Mesendoderm (in vitro differentiated cells): ENCODE measurements around the gene GRIFIN.

Source experiments
- DNase-seq: peaks from one replicate; pipeline ENCODE4 v3.0.0; 2013
- H2AK5ac ChIP-seq: 2 replicates; pipeline ENCODE4 v1.6.1; 2013; ENCODE audit warnings: low read length, inconsistent platforms
- H2BK120ac ChIP-seq: 2 replicates; pipeline ENCODE4 v1.6.1; 2013; ENCODE audit warnings: low read depth, mild to moderate bottlenecking, low read length, moderate library complexity, mixed read lengths
- H2BK15ac ChIP-seq: replicated peaks from 2 replicates; pipeline ENCODE4 v1.6.1; 2013; ENCODE audit warnings: low read depth, mild to moderate bottlenecking, moderate library complexity
- H2BK5ac ChIP-seq: 2 replicates; pipeline ENCODE4 v1.6.1; 2013; ENCODE audit warnings: low read length, inconsistent platforms
- H3K18ac ChIP-seq: 2 replicates; pipeline ENCODE4 v1.6.1; 2013; ENCODE audit warnings: mild to moderate bottlenecking, low read length, mixed read lengths
- H3K23ac ChIP-seq: one replicate; pipeline ENCODE4 v1.6.1; 2013; ENCODE audit warnings: low read length
- H3K27ac ChIP-seq: 2 replicates; pipeline ENCODE4 v1.5.1; 2013; ENCODE audit warnings: low read depth, mild to moderate bottlenecking, inconsistent platforms, low read length, moderate library complexity
- H3K27me3 ChIP-seq: 2 replicates; pipeline ENCODE4 v1.6.1; 2013; ENCODE audit warnings: low read length, control low read depth, mild to moderate bottlenecking, inconsistent platforms; ENCODE audit not compliant: insufficient read depth, poor library complexity
- H3K36me3 ChIP-seq: 2 replicates; pipeline ENCODE4 v1.6.1; 2013; ENCODE audit warnings: low read length, inconsistent platforms; ENCODE audit not compliant: control insufficient read depth, insufficient read depth
- H3K4ac ChIP-seq: one replicate; pipeline ENCODE4 v1.6.1; 2013; ENCODE audit warnings: low read depth, mild to moderate bottlenecking, low read length, moderate library complexity
- H3K4me1 ChIP-seq: 2 replicates; pipeline ENCODE4 v1.6.1; 2013; ENCODE audit warnings: low read depth, low read length, inconsistent platforms; ENCODE audit not compliant: control insufficient read depth
- H3K4me2 ChIP-seq: 2 replicates; pipeline ENCODE4 v1.6.1; 2013; ENCODE audit warnings: low read length
- H3K4me3 ChIP-seq: 2 replicates; pipeline ENCODE4 v1.5.1; 2013; ENCODE audit warnings: mild to moderate bottlenecking, low read length
- H3K56ac ChIP-seq: one replicate; pipeline ENCODE4 v1.6.1; 2013; ENCODE audit warnings: low read length
- H3K79me1 ChIP-seq: 2 replicates; pipeline ENCODE4 v1.6.1; 2013; ENCODE audit warnings: low read length, inconsistent platforms
- H3K79me2 ChIP-seq: 2 replicates; pipeline ENCODE4 v1.6.1; 2013; ENCODE audit warnings: mild to moderate bottlenecking, low read length; ENCODE audit not compliant: control insufficient read depth, insufficient read depth
- H3K9ac ChIP-seq: 2 replicates; pipeline ENCODE4 v1.6.1; 2013; ENCODE audit warnings: low read length, inconsistent platforms
- H4K5ac ChIP-seq: one replicate; pipeline ENCODE4 v1.6.1; 2013; ENCODE audit warnings: low read length
- H4K8ac ChIP-seq: one replicate; pipeline ENCODE4 v1.6.1; 2013; ENCODE audit warnings: low read depth, mild to moderate bottlenecking, control low read depth, low read length, moderate library complexity
- WGBS: extraction: QIAGEN DNeasy Blood & Tissue Kit; methylation state at CpG from one replicate; pipeline ENCODE4 v1.1.7; 2013; ENCODE audit warnings: low lambda C conversion rate, missing lambda C conversion rate; ENCODE audit not compliant: insufficient coverage; ENCODE audit errors: extremely low coverage; 5-methylcytosine and 5-hydroxymethylcytosine counted together

GRIFIN gene

DNA sequence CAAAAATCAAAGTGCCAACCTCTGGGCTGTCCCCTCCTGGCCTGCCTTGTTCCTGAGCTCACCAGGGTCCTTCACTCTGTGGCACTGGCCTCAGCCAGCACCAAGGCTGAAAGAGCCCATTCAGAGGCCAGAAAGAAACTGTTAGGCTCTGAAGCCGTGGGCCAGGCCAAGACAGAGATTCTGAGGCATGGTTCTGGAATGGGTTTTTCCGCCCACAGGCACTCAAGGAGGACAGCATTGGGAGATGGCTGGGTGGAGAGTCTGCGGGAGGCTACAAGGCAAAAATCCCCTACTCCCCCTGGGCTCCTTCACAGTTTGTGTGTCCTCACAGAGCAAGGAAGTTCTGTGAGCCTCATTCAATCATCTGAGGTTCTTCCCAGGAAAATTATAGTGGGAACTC is 31.7 kb downstream of the GRIFIN start:
- no peak overlapping the region for H3K27ac ChIP-seq
- H3K4ac ChIP-seq: no peak overlapping the region
- H3K4me1 ChIP-seq: no peaks in the 10 kb centered on the region
- no peak overlapping the region for H3K56ac ChIP-seq
- no peaks in the 10 kb centered on the region for H3K79me1 ChIP-seq
- H3K27me3 ChIP-seq: no peaks in the 10 kb centered on the region
- no peak overlapping the region for H2BK120ac ChIP-seq
- no peak overlapping the region for H3K18ac ChIP-seq
- no CpG with 5 or more reads among the region's 3 CpGs for WGBS
- no peaks in the 10 kb centered on the region for H3K79me2 ChIP-seq
- H3K4me2 ChIP-seq: no peak overlapping the region
- no peak for DNase-seq
- no peak overlapping the region for H3K9ac ChIP-seq
- H2AK5ac ChIP-seq: no peak overlapping the region
- H4K8ac ChIP-seq: no peak overlapping the region
- H3K4me3 ChIP-seq: no peak overlapping the region
- no peak overlapping the region for H3K23ac ChIP-seq
- no peaks in the 10 kb centered on the region for H3K36me3 ChIP-seq
- no peak overlapping the region for H2BK15ac ChIP-seq
- no peak overlapping the region for H4K5ac ChIP-seq
- H2BK5ac ChIP-seq: no peak overlapping the region

DNA sequence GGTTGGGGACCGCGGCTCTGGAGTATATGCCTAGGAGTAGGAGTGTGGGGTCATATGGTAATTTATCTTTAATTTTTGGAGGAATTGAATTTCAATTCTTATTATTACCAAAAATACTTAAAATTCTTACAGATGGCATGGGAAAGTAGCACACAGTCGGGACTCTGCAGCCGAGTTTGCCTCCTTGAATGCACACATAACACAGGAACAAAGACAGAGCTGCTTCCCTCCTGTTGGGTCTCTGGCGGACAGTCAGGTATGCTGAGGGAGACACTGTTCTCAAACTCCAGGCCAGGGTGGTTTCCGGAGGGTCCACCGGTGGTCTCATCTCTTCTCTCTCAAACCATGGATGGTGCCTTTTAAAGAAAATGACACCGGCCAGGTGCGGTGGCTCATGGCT is 32.7 kb downstream of the GRIFIN start:
- no peak overlapping the region for H3K23ac ChIP-seq
- H3K79me1 ChIP-seq: no peaks in the 10 kb centered on the region
- H3K4ac ChIP-seq: no peak overlapping the region
- H3K9ac ChIP-seq: no peak overlapping the region
- no peak for DNase-seq
- H2BK5ac ChIP-seq: no peak overlapping the region
- no peak overlapping the region for H3K18ac ChIP-seq
- H3K56ac ChIP-seq: no peak overlapping the region
- H3K36me3 ChIP-seq: no peaks in the 10 kb centered on the region
- no peak overlapping the region for H4K8ac ChIP-seq
- H4K5ac ChIP-seq: no peak overlapping the region
- H3K4me3 ChIP-seq: no peak overlapping the region
- no peaks in the 10 kb centered on the region for H3K4me1 ChIP-seq
- no peak overlapping the region for H2BK15ac ChIP-seq
- no peak overlapping the region for H2AK5ac ChIP-seq
- no peaks in the 10 kb centered on the region for H3K79me2 ChIP-seq
- WGBS: no CpG with 5 or more reads among the region's 9 CpGs
- no peak overlapping the region for H3K27ac ChIP-seq
- no peaks in the 10 kb centered on the region for H3K27me3 ChIP-seq
- H3K4me2 ChIP-seq: no peak overlapping the region
- H2BK120ac ChIP-seq: no peak overlapping the region

DNA sequence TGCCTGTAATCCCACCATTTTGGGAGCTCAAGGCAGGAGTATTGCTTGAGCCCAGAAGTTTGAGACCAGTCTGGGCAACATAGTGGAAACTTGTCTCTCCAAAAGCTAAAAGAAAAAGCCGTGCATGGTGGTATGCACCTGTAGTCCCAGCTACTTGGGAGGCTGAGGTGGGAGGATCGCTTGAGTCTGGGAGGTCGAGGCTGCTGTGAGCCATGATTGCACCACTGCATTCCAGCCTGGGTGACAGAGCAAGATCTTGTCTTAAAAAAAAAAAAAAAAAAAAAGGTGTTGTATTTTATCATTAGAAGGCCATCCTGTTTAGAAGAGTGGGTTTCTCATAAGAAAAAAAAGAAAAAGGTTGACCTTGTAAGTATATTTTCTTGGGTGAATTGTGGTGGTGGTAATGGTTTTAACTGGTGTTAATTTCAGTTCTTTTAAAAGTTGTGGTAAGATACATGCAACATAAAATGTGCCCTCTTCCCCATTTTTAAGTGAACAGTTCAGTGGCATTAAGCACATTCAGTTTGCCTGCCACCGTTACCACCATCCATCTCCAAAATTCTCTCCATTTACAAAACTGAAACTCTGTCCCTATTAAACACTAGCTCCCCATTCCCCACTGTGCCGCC is 34.7 kb downstream of the GRIFIN start:
- no peaks in the 10 kb centered on the region for H3K79me1 ChIP-seq
- H4K8ac ChIP-seq: no peak overlapping the region
- H3K4ac ChIP-seq: no peak overlapping the region
- H4K5ac ChIP-seq: no peak overlapping the region
- no peak overlapping the region for H2BK15ac ChIP-seq
- H2BK120ac ChIP-seq: no peak overlapping the region
- H3K27me3 ChIP-seq: no peaks in the 10 kb centered on the region
- no peak overlapping the region for H3K56ac ChIP-seq
- H3K4me2 ChIP-seq: no peak overlapping the region
- no peak overlapping the region for H2BK5ac ChIP-seq
- no peaks in the 10 kb centered on the region for H3K4me1 ChIP-seq
- no peak for DNase-seq
- no CpG with 5 or more reads among the region's 5 CpGs for WGBS
- H3K79me2 ChIP-seq: no peaks in the 10 kb centered on the region
- no peak overlapping the region for H3K23ac ChIP-seq
- H2AK5ac ChIP-seq: no peak overlapping the region
- H3K27ac ChIP-seq: no peak overlapping the region
- H3K36me3 ChIP-seq: no peaks in the 10 kb centered on the region
- H3K9ac ChIP-seq: no peak overlapping the region
- H3K18ac ChIP-seq: no peak overlapping the region
- H3K4me3 ChIP-seq: no peak overlapping the region

DNA sequence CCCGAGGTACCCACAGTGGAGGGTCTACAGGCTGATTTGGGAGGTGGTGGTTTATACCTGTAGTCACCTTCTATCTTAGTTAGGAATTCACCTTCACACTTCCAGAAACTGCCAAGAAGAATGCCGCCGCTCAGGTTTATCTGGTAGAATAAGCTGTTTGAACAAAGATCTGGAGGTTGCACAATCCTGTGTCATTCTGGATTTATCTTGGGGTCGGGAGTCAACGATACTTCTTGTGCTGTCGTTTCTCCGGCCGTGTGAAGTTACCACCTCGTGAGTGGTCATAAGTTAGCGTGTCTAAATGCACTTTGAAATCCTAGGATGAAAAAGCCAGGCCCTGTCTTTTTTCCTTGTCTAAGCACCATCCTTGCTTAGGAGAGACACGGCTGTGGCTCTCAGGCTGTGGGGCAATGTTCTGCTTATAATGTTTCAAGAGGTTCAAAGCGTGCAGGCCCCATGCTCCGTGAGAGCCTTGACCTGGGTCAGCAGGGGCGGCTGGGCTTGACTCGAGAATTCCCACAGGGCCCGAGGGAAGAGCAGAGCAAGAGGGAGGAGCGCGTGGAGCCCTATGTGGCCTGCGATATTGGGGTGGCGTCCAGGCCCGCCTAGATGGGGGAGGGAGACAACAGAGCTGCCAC is 35.5 kb downstream of the GRIFIN start:
- Histone ChIP-seq H3K18ac (no peak overlapping the region), H3K27me3 (no peaks in the 10 kb centered on the region), H3K4me3 (no peak overlapping the region), H3K79me1 (no peaks in the 10 kb centered on the region), H2AK5ac (no peak overlapping the region), H3K9ac (no peak overlapping the region), H4K8ac (no peak overlapping the region), H3K79me2 (no peaks in the 10 kb centered on the region), H3K23ac (no peak overlapping the region), H3K4me1 (no peaks in the 10 kb centered on the region), H2BK15ac (no peak overlapping the region), H3K4ac (no peak overlapping the region), H4K5ac (no peak overlapping the region), H3K4me2 (no peak overlapping the region), H3K36me3 (no peaks in the 10 kb centered on the region), H2BK120ac (no peak overlapping the region), H2BK5ac (no peak overlapping the region), H3K56ac (no peak overlapping the region), H3K27ac (no peak overlapping the region)
- peak; percentile 37 for DNase-seq
- WGBS: no CpG with 5 or more reads among the region's 21 CpGs

DNA sequence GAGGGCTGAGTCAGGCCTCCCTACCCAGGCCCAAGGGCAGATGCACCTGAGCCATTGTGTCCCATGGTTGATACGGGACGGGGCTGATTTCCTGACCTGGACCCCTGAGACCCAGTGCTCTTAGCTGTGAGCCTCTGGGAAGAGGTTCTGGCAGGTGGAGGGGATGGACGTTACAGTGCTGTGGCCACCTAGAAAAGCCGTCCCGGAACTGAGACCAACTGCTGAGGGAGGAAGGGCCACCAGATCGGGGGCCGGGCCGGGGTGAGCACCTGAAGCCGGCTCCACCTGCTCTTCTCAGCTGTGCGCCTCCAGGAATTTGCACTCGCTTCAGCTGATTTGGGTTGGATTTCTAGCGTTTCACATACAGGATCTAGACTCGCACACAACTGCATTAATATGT is 37.4 kb downstream of the GRIFIN start:
- H2BK5ac ChIP-seq: no peak overlapping the region
- no peak overlapping the region for H3K4ac ChIP-seq
- H2BK15ac ChIP-seq: no peak overlapping the region
- H3K4me2 ChIP-seq: no peak overlapping the region
- H2BK120ac ChIP-seq: no peak overlapping the region
- no peak overlapping the region for H3K27ac ChIP-seq
- H3K36me3 ChIP-seq: no peaks in the 10 kb centered on the region
- H3K18ac ChIP-seq: no peak overlapping the region
- H2AK5ac ChIP-seq: no peak overlapping the region
- no peak overlapping the region for H4K8ac ChIP-seq
- whole genome bisulfite sequencing: no CpG with 5 or more reads among the region's 13 CpGs
- no peak for DNase-seq
- H3K4me1 ChIP-seq: no peaks in the 10 kb centered on the region
- H3K56ac ChIP-seq: no peak overlapping the region
- no peaks in the 10 kb centered on the region for H3K79me1 ChIP-seq
- H3K27me3 ChIP-seq: no peaks in the 10 kb centered on the region
- H4K5ac ChIP-seq: no peak overlapping the region
- no peak overlapping the region for H3K23ac ChIP-seq
- no peak overlapping the region for H3K4me3 ChIP-seq
- no peaks in the 10 kb centered on the region for H3K79me2 ChIP-seq
- H3K9ac ChIP-seq: no peak overlapping the region

DNA sequence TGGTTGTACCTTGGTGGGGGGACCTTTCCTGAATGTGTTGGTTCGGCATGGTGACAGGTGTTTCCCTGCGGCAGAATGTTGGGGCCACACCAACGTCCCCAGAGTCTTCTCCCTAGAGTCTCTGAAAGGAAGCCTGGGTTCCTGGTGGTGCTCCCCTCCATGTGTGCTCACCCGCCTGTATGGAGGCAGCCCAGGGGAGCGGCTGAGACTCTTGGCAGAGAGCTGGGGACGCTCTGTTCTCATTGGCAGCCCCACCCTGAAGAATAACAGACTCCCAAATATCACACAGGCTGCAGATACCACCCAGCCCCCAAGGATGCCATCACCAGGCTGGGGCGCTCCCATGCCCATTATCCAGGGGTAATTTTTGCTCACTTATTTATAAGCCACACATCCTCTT is 38.0 kb downstream of the GRIFIN start:
- Histone ChIP-seq H3K56ac (no peak overlapping the region), H3K23ac (no peak overlapping the region), H3K4me3 (no peak overlapping the region), H2BK120ac (no peak overlapping the region), H3K18ac (no peak overlapping the region), H4K5ac (no peak overlapping the region), H3K79me1 (no peaks in the 10 kb centered on the region), H3K4me2 (no peak overlapping the region), H3K4ac (no peak overlapping the region), H2BK15ac (no peak overlapping the region), H3K36me3 (peaks cover 2% of the 10 kb centered on the region), H2BK5ac (no peak overlapping the region), H3K79me2 (no peaks in the 10 kb centered on the region), H3K9ac (no peak overlapping the region), H3K27me3 (no peaks in the 10 kb centered on the region), H4K8ac (no peak overlapping the region), H3K27ac (no peak overlapping the region), H3K4me1 (no peaks in the 10 kb centered on the region), H2AK5ac (no peak overlapping the region)
- no CpG with 5 or more reads among the region's 7 CpGs for WGBS
- no peak for DNase-seq
